GM21526 (cell line): ENCODE data around the gene CRLF3.
"Not testable (repeated sequence)": the region's sequence is repeated elsewhere in the genome, so short reads cannot be mapped to it uniquely, and the experiment has no call there.

Experiments used
- ATAC-seq: cut with Tn5 transposase; IDR thresholded peaks from one replicate; pipeline ENCODE4 v1.9.1; 2021; ENCODE audit warnings: moderate library complexity; ENCODE audit not compliant: unreplicated experiment, low FRiP score

Gene CRLF3

DNA sequence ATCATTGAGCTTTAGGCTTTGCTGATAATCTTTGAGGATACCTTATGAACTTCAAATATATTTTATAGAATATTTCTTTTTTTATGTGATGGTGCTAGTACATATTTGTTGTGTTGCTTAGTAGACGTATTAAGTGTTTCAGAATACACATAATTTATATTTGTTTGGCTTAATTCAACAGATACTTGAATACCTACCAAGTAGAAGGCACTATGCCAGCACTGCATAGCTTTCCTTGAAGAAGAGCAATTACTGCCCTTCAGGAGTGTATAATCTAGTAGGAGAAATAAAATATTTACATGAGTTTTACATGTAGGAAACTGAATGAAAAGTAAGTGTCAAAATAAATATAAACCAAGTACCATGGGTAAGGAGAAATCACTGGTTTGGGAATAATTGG lies 81.8 kb downstream of the CRLF3 start:
- not testable (repeated sequence) for ATAC-seq

DNA sequence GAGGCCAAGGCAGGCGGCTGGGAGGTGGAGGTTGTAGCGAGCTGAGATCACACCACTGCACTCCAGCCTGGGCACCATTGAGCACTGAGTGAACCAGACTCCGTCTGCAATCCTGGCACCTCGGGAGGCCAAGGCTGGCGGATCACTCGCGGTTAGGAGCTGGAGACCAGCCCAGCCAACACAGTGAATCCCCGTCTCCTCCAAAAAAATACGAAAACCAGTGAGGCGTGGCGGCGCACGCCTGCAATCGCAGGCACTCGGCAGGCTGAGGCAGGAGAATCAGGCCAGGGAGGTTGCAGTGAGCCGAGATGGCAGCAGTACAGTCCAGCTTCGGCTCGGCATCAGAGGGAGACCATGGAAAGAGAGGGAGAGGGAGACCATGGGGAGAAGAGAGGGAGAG lies 88.1 kb downstream of the CRLF3 start:
- not testable (repeated sequence) for ATAC-seq

GRCh38 chr17:30735644-30736043 lies 88.8 kb downstream of the CRLF3 start:
- ATAC-seq, result not testable (repeated sequence)

GRCh38 chr17:30735206-30735605 lies 89.3 kb downstream of the CRLF3 start:
- ATAC-seq, result not testable (repeated sequence)

GRCh38 chr17:30734153-30734552 lies 90.3 kb downstream of the CRLF3 start:
- not testable (repeated sequence) for ATAC-seq
